ENCODE data around the gene NCAM1.
"Not testable (repeated sequence)": the region's sequence is repeated elsewhere in the genome, so short reads cannot be mapped to it uniquely, and the experiment has no call there.

NCAM1 gene

GRCh38 chr11:113282898-113283437, 321.7 kb downstream of the NCAM1 start:
- FAIRE-seq: no peak

DNA sequence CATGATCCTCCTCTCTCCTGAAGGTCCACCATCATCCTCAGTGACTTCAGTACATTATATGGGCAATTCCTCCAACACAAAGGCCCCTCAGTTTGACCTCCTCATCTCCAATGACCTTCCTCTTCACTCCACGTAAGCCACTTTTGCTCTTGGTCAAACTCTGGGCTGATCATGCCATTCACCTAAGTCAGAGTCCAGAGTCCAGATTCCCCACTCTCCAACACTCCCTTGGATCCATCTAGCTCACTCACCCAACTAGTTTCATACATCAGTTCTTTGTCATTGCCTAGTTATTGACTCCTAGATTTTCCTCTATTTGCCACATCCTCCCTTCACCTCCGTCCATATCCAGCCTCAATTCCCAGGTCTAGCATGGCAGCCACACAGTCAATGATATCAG, 322.7 kb downstream of the NCAM1 start:
- FAIRE-seq: no peak

GRCh38 chr11:113286009-113286408, 324.8 kb downstream of the NCAM1 start:
- FAIRE-seq: no peak

GRCh38 chr11:113286509-113287497, 325.6 kb downstream of the NCAM1 start:
- FAIRE-seq: no peak

- no peak for FAIRE-seq
Measured at GRCh38 chr11:113287801-113288200, 326.6 kb downstream of the NCAM1 start.

DNA sequence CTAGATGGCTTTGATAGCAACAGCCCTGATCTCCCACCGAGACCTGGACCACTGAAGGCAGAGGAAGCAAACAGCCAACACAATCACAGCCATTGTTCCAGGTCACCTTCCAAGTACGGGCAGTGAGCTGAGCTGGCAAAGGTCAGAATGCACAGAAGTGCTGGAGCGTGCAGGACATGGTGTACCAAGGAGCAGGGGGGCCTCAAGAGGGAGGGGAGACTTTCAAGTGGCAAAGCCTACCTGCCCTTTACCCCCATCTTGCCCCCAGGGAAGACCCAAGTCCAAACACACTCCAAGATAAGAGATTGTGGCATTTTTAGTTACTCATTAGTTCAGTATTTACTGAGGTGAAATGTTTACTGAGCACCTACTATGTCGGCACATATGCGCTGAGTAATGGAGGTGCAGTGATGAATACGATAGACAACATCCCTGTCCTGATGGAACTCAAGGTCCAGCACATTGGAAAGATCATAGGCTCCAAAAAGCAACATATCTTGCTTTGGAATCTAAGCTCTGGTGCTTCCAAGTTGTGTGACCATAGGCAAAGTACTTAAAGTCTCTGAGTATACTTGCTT, 327.2 kb downstream of the NCAM1 start:
- FAIRE-seq: no peak

GRCh38 chr11:113289431-113290187, 328.4 kb downstream of the NCAM1 start:
- FAIRE-seq: no peak

GRCh38 chr11:113293936-113294335, 332.7 kb downstream of the NCAM1 start:
- FAIRE-seq: no peak

DNA sequence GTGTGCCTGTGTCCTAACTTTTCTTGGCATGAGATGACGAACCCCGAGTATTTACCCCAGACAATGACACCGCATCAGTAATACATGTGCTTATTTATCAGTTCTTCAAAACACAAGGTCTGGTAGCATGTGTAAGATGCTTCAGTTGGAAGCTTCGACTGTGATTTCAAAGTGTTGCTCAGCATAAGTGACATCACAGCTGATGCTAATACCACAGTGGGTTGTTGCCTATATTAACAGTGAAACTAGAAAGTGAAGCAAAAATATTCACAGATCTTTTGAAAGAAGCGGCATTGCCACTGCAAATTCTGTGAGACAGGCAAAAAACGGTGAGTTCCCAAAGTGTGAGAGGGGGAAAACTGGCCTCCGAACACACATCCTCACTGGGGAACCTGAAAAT, 334.8 kb downstream of the NCAM1 start:
- no peak for FAIRE-seq

DNA sequence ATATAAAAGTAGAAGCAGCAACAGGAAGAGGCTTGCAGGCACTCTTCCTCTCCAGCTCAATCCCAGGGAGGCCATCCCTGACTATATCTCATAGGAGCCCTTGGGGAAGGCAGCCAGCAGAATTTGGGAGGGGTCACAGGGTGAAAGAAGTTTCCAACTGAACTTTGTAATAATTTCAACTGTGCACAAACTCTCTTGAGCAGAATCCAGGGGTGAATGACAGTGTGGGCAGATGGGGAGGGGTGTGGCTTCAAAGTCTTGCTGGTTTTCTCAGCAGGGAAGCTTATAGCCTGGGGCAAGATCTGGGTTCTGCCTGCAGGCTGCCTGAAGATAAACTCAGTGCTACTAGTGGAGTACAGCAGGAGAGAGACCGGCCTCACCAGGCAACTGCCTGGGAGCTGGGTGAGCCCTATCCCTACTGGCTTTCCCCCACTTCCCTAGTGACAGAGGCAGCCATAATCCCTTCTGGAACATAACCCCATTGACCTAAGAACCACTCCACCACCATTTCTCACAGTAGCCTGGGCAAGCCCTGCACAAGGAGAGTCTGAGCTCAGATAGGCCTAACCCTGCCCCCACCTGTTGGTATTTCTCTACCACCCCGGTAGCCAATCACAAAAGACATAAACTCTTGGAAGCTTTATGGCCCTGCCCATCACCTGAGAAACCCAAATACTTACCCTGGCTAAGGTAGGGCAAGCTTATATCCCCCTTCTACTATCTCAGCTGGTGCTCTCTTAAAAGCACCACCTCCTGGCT, 335.4 kb downstream of the NCAM1 start:
- no peak for FAIRE-seq

- FAIRE-seq: not testable (repeated sequence)
Measured at GRCh38 chr11:113298496-113298895, 337.3 kb downstream of the NCAM1 start.

GRCh38 chr11:113304916-113305315, 343.7 kb downstream of the NCAM1 start:
- no peak for FAIRE-seq

DNA sequence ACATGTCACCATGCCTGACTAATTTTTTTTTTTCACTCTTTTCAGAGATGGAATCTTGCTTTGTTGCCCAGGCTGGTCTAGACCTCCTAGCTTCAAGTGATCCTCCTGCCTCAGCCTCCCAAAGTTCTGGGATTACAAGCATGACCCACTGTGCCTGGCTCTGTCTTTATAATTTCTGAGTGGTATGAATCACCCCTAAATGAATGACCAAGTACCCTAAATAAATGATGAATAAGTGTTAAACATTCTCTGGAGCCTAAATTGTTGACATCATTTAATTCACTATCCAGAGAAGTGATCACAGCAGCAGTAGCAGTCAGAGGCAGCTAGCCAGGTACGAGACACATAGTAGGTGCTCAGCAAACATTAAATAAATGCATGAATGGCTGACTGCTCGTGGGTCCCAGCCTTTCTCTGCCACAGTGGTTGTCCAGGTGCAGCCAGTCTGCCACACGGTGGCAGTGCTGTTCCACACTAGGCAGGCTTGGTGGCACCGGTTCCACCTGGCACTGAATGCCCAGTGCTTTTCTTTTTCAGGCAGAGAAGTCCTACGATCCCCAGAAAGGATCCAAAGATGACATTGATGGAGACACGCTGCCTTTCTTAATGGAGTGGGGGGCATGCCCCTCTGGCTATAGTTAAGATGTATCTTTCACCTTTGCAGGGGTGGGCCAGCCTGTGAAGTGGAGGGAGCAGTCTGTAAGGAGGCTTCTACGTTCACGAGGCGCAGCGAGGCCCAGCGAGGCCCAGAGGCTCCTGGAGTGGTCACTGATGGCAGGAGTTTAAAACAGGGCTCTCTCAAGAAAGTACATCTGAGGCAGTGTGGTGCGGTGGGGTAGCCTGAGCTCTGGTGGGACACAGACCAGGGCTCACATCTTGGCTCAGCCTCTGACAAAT, 344.5 kb downstream of the NCAM1 start:
- FAIRE-seq: peak; percentile 86

GRCh38 chr11:113308601-113309000, 347.4 kb downstream of the NCAM1 start:
- no peak for FAIRE-seq

DNA sequence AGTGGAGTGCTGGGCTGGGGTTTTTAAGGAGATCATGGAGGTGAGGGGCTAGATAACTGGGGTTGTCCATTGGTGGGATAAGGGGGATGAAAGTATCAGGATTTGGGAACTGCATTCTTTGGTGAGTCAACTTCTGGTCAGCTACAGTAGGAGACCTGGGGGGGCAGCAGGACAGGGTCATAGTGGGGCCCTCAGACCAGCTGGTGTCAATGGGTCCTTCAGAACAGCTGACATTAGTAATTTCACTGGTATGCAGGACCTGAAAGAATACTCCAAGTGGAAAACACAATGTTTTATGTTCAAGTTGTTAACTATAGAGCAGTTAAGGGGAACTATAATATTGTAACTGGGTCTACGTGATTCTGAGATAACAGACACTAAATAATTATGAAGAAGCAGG, 350.3 kb downstream of the NCAM1 start:
- FAIRE-seq: no peak

GRCh38 chr11:113313601-113314000, 352.4 kb downstream of the NCAM1 start:
- FAIRE-seq: no peak

GRCh38 chr11:113314065-113314388, 352.8 kb downstream of the NCAM1 start:
- FAIRE-seq: no peak

DNA sequence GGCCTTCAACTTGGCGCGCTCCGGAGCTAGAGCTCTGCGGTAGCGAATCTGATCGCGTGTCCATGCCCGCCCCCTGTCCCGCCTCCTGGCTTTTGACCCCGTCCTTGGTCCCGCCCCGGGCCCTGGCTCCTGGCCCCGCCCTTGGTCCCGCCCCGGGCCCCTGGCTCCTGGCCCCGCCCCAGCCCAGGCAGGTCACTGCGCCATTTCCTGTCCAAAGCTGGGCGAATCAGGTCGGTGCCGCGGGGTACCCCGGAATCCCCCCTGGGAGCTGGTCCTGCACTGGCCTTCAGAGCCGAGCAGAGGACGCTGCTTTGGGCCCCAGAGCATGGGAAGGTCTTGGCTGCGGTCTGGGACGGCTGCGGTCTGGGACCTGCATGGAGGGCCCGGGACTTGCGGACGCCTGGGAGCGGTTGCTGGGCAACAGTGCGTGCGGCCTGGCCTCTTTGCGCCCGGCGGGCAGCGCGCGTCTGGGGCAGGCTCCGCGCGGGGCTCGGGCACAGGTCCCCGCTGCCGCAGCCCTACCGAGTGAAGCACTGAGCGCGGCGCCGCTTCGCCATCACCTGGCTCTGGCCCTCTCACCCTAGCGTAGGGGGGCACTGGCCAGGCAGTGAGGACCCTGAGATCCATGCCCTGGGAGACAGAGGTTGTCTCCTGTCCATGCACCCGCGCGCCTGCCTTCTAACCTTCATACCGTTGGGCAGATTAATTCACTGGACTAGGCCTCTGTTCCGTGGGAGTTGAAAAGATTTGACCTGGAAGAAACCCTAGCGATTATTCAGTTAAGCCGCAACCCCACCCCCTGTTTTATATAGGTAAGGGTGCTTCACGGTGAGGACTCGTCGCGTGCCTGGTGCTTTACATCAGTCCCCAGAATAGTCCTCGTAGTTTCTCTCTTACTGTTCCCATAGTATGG, 353.4 kb downstream of the NCAM1 start, which contains the start of gene TTC12:
Gene TTC12, plus strand, starts transcription at position 195 of the 913 bp plus-strand sequence. CDS start 1,675 bp downstream, outside the sequence.
- FAIRE-seq: no peak

DNA sequence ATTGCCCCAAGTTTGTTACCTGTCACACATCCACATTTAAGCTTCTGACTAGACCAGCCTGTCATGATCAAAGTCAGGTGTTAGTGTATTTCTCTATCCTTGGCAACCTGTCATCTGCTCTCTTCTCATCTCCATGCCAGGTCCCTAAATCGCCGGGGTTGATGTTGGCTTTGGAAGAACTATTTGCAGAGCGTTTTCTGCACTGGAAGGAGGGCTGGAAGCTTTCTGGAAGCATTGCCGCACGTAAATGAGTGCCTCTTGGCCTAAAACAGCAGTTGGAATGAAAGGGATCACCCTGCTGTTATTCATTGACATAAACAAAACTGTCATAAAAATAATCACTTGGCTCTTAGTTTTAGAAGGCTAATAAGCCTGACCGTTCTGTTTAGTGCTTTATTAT, 354.6 kb downstream of the NCAM1 start:
- no peak for FAIRE-seq

DNA sequence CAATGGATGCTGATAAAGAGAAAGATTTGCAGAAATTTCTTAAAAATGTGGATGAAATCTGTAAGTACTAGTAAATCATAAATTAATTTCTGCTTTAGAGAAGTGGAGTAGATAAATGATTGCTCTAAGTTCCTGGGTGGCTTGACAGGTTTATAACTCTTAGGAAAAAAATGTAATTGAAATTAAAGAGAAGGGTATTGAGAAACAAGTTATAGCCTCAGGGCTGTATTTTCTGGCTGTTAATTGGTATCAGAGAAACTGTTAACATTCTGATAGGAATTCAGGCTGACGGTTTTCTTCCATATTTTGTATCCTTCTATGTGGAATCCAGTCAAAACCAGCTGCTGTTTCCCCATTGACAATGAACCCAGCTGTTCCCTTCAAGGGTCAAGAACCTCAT, 355.0 kb downstream of the NCAM1 start:
- FAIRE-seq: no peak
